Measurements from ENCODE around the gene BCAS1. TPM values are rescaled to one million over a fixed set of nuclear protein-coding genes. Genes with fewer than 3 reads are reported as not detected.

BCAS1 gene
- total RNA-seq, 2 experiments from 2014 or later: 0.06 TPM; not detected in 1

- Mint-ChIP-seq H3K4me3 (no peak overlapping the region), H3K36me3 (ENCODE audit: low read depth) (no peaks in the 10 kb centered on the region), H3K9me3 (peaks cover 3% of the 10 kb centered on the region), H3K27ac (no peak overlapping the region), H3K27me3 (no peaks in the 10 kb centered on the region), H3K4me1 (peaks cover 27% of the 10 kb centered on the region)
- POLR2A ChIA-PET: no interaction called here
- CTCF ChIA-PET: interaction anchor here (0.6 to 2.4 kb wide), 2 partner anchors 10 to 771 kb away, joined by 4 to 7 read pairs; no protein-coding TSS in a partner anchor
- DNase-seq: no peak
Observed at GRCh38 chr20:53919886-53920285, 150.5 kb downstream of the BCAS1 start.

- H3K27me3 Mint-ChIP-seq: no peaks in the 10 kb centered on the region
- CTCF ChIA-PET: interaction anchor here (0.6 to 4.7 kb wide), 7 partner anchors 11 to 770 kb away, joined by 3 to 36 read pairs (median 6); no protein-coding TSS in a partner anchor
- peaks cover 36% of the 10 kb centered on the region for H3K4me1 Mint-ChIP-seq
- H3K9me3 Mint-ChIP-seq: peaks cover 1% of the 10 kb centered on the region
- H3K4me3 Mint-ChIP-seq: no peak overlapping the region
- H3K27ac Mint-ChIP-seq: no peak overlapping the region
- no peak for DNase-seq
- H3K36me3 Mint-ChIP-seq (ENCODE audit: low read depth): no peaks in the 10 kb centered on the region
- POLR2A ChIA-PET: no interaction called here
Observed at GRCh38 chr20:53918949-53919361, 151.4 kb downstream of the BCAS1 start.

DNA sequence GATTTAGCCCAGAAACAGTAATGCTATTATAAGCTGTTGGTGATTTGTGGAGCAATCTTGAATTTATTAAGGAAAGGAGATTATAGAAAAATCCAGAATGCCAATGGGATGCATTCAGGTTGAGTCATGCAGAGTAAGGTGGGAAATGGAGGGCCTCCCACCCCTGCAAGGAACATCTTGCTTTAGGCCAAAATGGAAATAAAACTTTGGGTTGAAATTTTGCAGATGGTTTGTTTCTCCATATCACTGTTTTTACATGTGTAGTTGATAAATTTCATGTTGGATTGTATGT is 152.4 kb downstream of the BCAS1 start:
- Mint-ChIP-seq H3K4me1 (peaks cover 39% of the 10 kb centered on the region), H3K27me3 (no peaks in the 10 kb centered on the region), H3K27ac (no peak overlapping the region), H3K36me3 (ENCODE audit: low read depth) (no peaks in the 10 kb centered on the region), H3K4me3 (no peak overlapping the region), H3K9me3 (no peaks in the 10 kb centered on the region)
- POLR2A ChIA-PET: no interaction called here
- DNase-seq: no peak
- CTCF ChIA-PET: interaction anchor here (0.9 to 4.7 kb wide), 8 partner anchors 11 to 356 kb away, joined by 3 to 36 read pairs (median 5); no protein-coding TSS in a partner anchor

DNA sequence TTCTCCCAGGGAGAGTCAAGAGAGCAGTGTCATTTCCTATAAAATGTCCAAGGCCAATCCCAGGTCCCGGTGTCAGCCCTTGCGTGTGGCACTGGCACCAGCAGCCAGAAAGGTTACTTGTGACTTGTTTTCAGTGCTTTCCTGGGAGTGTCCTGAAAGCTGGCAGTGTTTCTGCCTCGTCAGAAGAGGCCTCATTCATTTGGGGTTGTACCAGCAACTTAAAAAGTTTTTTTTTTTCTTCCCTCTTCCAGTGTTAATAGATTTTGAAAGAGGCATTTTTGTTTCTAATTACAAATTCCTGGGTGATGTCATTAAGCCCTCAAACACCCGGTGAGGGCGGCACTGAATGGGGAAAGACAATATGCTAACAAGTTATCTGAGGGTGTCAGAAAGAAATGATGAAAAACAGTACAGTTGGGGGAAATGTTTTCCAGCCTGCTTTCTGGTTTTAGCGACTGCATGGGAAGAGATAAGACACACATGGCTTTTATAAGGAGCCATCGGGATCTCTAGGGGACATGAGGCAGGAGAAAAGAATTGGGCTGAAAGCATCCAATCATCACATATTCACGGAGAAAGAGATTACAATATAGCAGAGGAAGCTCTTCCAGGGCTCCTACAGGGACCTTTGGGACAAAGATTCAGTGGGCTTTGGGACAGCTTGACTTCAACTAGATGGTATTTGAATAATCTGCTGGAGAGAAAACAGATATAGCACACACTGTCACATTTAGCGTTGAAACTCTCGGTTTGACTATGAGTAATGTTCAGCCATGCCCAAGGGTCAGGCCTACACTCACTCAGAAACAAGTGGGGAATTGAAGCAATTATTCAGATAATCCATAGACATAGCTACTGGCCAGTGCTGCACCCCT is 153.0 kb downstream of the BCAS1 start:
- Mint-ChIP-seq H3K4me3 (no peak overlapping the region), H3K27ac (no peak overlapping the region), H3K27me3 (no peaks in the 10 kb centered on the region), H3K4me1 (peaks cover 36% of the 10 kb centered on the region), H3K9me3 (no peaks in the 10 kb centered on the region), H3K36me3 (ENCODE audit: low read depth) (no peaks in the 10 kb centered on the region)
- ChIA-PET POLR2A (interaction anchor here (1.2 kb wide), 1 partner anchor 17 kb away, joined by 4 read pairs; no protein-coding TSS in a partner anchor), CTCF (interaction anchor here (0.6 to 4.7 kb wide), 15 partner anchors 7 to 335 kb away, joined by 3 to 36 read pairs (median 6); no protein-coding TSS in a partner anchor)
- DNase-seq: no peak

GRCh38 chr20:53916173-53916512 is 154.3 kb downstream of the BCAS1 start:
- no peaks in the 10 kb centered on the region for H3K36me3 Mint-ChIP-seq (ENCODE audit: low read depth)
- H3K9me3 Mint-ChIP-seq: no peaks in the 10 kb centered on the region
- ChIA-PET CTCF (interaction anchor here (0.6 to 4.7 kb wide), 46 partner anchors 9 to 520 kb away, joined by 3 to 36 read pairs (median 4); no protein-coding TSS in a partner anchor), POLR2A (interaction anchor here (0.6 to 1.2 kb wide), 5 partner anchors 14 to 76 kb away, joined by 3 to 7 read pairs (median 4); no protein-coding TSS in a partner anchor)
- DNase-seq: no peak
- peak overlapping the region; percentile 88 for H3K4me3 Mint-ChIP-seq
- H3K27me3 Mint-ChIP-seq: no peaks in the 10 kb centered on the region
- peak overlapping the region; percentile 90 for H3K27ac Mint-ChIP-seq
- H3K4me1 Mint-ChIP-seq: peaks cover 40% of the 10 kb centered on the region

GRCh38 chr20:53915446-53916172 is 154.8 kb downstream of the BCAS1 start:
- ChIA-PET CTCF (interaction anchor here (0.6 to 4.7 kb wide), 48 partner anchors 9 to 519 kb away, joined by 3 to 36 read pairs (median 4); no protein-coding TSS in a partner anchor), POLR2A (interaction anchor here (0.6 to 1.5 kb wide), 6 partner anchors 14 to 353 kb away, joined by 3 to 8 read pairs (median 6); no protein-coding TSS in a partner anchor)
- Mint-ChIP-seq H3K9me3 (peaks cover 4% of the 10 kb centered on the region), H3K36me3 (ENCODE audit: low read depth) (peaks cover 4% of the 10 kb centered on the region), H3K4me1 (peaks cover 40% of the 10 kb centered on the region), H3K27me3 (no peaks in the 10 kb centered on the region), H3K27ac (peak overlapping the region; percentile 90), H3K4me3 (peak overlapping the region; percentile 88)
- DNase-seq: peak; percentile 98

- DNase-seq: no peak
- peaks cover 40% of the 10 kb centered on the region for H3K4me1 Mint-ChIP-seq
- ChIA-PET CTCF (interaction anchor here (0.6 to 4.7 kb wide), 28 partner anchors 8 to 1183 kb away, joined by 3 to 36 read pairs (median 8); no protein-coding TSS in a partner anchor), POLR2A (interaction anchor here (1.5 kb wide), 1 partner anchor 42 kb away, joined by 6 read pairs; no protein-coding TSS in a partner anchor)
- no peaks in the 10 kb centered on the region for H3K27me3 Mint-ChIP-seq
- H3K27ac Mint-ChIP-seq: peak overlapping the region; percentile 90
- H3K4me3 Mint-ChIP-seq: peak overlapping the region; percentile 88
- peaks cover 7% of the 10 kb centered on the region for H3K9me3 Mint-ChIP-seq
- peaks cover 4% of the 10 kb centered on the region for H3K36me3 Mint-ChIP-seq (ENCODE audit: low read depth)
Observed at GRCh38 chr20:53914781-53915445, 155.5 kb downstream of the BCAS1 start.

DNA sequence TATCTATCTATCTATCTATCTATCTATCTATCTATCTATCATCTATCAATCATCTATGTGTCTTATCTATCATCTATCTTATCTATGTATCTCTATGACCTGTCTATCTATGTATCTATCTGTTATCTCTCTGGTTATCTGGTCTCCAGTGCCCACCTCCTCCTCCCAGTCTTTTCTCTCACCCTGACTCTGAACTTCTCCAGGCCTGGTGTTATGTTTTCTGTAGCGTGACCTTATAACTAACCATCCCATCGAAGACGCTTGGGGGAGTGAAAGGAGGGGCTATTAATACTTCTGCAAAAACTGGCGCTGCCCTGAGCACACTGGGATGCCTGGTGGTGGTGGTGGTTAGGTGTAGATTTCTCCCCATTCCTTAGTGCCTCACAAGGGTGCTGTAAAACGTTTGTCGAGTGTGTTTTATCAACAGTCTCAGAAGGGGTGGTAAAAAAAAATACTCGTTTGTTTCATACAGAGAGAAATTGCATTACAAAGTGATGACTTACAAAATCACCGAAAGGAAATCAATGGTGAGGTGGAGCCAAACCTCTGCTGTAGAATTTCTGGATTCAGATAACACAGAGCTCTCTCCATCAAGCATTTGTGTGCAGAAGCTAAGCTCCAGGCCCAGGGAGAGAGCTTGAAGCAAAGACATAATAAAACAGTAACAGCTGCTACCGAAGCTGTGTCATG is 156.2 kb downstream of the BCAS1 start:
- Mint-ChIP-seq H3K27me3 (no peaks in the 10 kb centered on the region), H3K27ac (peak overlapping the region; percentile 90), H3K36me3 (ENCODE audit: low read depth) (peaks cover 4% of the 10 kb centered on the region), H3K9me3 (peaks cover 7% of the 10 kb centered on the region), H3K4me3 (peak overlapping the region; percentile 88), H3K4me1 (peaks cover 40% of the 10 kb centered on the region)
- CTCF ChIA-PET: interaction anchor here (0.7 to 4.7 kb wide), 6 partner anchors 15 to 837 kb away, joined by 3 to 36 read pairs (median 16); no protein-coding TSS in a partner anchor
- POLR2A ChIA-PET: interaction anchor here (1.5 kb wide), 1 partner anchor 42 kb away, joined by 6 read pairs; no protein-coding TSS in a partner anchor
- no peak for DNase-seq

GRCh38 chr20:53911301-53911700 is 159.1 kb downstream of the BCAS1 start:
- peaks cover 48% of the 10 kb centered on the region for H3K4me1 Mint-ChIP-seq
- CTCF ChIA-PET: interaction anchor here (0.6 to 1.6 kb wide), 4 partner anchors 11 to 318 kb away, joined by 3 to 6 read pairs (median 4); no protein-coding TSS in a partner anchor
- POLR2A ChIA-PET: no interaction called here

DNA sequence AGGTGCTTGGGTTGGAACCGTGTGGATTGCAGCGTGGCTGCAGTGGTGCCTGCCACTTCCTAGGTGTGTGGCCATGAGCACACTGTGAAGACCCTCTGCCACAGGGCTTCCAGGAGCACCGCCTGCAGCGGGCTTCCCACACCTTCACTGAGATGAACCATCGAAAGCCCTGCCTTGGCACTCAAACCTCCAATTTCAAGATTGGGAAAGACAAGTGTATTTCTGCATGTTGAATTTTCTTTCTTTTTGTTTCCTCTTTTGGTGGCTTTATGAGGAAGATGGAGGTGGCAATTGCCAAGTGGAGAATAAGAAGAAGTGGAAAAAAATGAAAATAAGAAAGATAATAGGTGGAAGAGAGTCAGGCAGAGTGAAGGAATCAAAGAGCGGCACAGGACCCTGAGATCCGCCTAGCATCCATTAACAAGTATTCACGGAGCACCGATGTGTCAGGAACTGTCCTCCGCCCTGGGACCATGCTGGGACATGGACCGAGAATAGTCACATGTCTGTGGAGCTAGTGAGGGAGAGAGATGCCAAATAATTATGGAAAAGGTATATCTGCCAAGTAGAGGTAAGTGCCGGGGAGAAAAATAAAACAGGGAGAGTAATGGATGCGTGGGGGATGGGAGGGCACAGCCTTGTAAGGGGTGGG is 159.9 kb downstream of the BCAS1 start:
- ChIA-PET CTCF (interaction anchor here (0.6 to 1.3 kb wide), 2 partner anchors 44 to 318 kb away, joined by 3 read pairs; no protein-coding TSS in a partner anchor), POLR2A (no interaction called here)
- Mint-ChIP-seq H3K27ac (no peak overlapping the region), H3K27me3 (no peaks in the 10 kb centered on the region), H3K4me1 (peaks cover 48% of the 10 kb centered on the region), H3K4me3 (no peak overlapping the region), H3K9me3 (peaks cover 7% of the 10 kb centered on the region), H3K36me3 (ENCODE audit: low read depth) (peaks cover 4% of the 10 kb centered on the region)
- no peak for DNase-seq

More at GRCh38 chr20:53911301-53911700, 159.1 kb downstream of the BCAS1 start:
- H3K4me3 Mint-ChIP-seq: no peak overlapping the region
- H3K36me3 Mint-ChIP-seq (ENCODE audit: low read depth): peaks cover 4% of the 10 kb centered on the region
- H3K27ac Mint-ChIP-seq: no peak overlapping the region
- H3K9me3 Mint-ChIP-seq: peaks cover 7% of the 10 kb centered on the region
- H3K27me3 Mint-ChIP-seq: no peaks in the 10 kb centered on the region
- no peak for DNase-seq
